Measurements from ENCODE around the gene RALGPS1.

The RALGPS1 gene

DNA sequence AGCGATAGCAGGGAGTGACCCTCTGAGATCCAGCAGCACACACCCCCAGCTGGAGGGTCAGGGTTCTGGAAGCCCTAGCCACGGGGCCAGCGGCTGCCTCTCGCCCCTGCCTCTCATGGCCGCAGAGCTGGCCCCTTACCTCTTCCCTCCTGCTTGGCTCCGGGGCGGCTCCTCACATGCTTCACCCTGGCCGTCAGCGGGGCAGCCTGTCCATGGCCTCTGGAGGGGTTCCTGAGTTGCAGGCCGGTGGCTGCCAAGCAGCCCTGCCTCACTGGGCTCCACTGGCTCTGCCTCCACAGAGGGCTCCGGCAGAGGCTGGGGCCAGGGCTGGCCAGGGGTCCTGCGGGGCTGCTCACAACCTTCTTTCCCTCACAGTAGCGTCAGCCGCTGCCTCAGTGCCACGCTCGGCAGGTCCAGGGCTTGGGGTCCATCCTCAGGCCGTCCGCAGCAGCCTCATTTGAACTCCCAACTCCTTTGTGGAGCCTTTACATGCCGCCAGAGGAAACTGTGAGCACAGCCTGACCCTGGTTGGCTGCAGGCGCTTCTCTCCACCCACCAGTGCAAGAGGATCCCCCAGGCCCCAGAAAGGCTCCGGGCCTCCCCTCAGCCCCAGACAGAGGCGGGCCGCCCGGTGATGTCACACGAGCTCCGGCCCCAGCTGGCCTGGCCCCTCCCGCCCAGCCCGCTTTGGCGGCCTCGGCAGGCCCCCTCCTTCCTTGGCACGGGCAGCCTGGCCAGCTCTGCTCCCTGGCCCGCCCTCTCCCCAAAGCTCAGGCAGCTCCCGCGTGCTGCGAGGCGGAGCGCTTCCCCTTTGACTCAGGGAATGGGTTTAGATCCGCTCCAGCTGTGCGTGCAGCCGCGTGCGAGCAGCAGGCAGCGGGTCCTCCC is 207.8 kb downstream of the RALGPS1 start, which contains the start of gene ANGPTL2:
Gene ANGPTL2 (minus strand): TSS at position 460 of the 888 bp plus-strand sequence. CDS start 13,904 bp downstream, outside the sequence.
- peak; percentile 95 for DNase-seq (ENCODE audit: low spot score)

DNA sequence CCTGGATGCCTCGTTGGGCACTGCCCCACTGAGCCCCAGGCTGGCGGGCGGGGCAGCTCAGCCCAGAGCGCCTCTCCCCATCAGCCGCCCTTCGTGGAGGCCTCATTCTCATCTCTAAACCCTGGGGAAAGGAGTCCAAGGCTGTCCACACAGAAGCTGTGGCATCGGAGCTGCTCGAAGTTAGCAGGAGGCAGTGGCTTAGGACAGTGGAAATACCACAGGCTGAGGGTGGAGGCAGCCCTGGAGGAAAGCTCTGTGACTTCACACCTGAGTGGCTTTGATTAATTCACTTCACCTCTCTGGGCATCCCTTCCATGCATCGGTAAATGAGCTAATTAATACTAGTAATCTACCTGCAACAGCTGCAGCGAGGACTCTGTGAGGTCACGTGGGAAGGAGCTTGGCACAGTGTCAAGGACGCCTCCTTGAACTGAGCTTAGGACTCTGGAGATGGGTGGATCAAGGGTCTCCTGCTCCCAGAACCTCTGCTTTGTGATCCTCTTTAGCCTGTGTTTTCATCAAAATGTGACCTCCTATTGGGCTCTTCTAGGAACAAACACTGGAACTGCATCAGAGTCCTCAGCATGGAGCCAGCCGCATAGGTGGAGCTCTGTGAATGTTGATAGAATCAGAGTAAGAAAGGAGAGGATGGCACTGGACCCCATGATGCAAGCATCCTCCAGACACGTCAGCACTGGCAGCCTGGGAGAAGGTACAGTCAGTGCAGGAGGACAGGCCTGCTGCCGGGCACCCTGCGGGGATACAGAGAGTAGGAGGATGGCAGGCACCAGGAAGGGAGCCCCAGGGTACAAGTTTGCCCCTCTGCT is 208.7 kb downstream of the RALGPS1 start:
- no peak for DNase-seq (ENCODE audit: low spot score)

DNA sequence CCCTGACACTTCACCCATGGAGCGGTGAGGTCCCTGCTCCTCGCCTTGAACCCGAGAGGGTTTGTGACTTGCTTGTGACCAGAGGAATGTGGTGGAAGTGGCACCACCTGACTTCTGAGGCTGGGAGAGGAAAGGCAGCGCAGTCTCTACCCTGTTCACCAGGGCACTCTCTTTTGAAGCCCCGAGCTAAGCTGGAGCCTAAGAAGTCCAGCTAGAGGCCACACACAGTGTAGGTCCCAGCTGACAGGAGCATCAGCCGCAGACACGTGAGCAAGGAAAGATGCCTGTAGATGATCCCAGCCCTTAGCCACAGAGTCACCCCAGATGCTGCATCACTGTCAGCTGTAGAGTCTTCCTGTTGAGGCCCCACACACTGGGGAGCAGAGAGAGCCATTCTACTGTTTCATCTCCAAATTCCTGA is 209.5 kb downstream of the RALGPS1 start:
- no peak for DNase-seq (ENCODE audit: low spot score)

DNA sequence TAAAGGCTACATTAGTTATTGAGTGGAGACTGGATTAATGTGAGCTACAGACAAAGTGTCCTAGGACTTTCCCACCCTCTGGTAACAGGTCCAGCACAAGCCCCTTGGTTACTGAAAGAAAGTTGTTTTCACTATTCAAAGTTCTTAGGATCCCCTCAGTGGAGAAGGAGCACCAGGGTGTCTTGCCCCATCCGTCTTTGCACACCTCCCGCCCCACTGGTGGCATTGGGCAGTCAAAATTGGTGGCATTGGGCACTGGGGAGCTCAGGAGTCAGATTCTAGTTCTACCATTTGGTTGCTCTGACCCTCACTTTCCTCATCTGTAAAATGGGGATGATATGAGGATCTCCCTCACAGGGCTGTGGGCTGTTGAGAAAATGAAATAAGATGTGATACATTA is 210.2 kb downstream of the RALGPS1 start:
- no peak for DNase-seq (ENCODE audit: low spot score)

DNA sequence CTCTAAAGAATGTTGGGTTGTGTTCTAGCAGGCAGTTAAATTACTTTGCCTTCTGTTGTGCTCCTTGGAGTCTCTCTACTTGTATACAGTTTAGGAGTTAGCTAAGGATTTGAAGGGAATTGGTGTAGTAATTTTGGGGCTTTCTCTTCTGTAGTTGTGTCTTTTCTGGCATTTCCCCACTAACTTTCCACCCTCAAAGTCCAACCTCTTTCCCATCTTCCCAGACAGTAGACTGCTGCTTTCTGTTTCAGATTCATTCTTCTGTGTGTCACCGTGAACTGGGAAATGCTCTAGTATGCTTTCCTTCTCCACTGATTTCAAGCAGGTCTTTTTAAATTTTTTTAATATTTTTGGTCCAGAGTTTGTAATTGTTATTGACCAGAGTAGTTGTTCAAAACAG is 212.4 kb downstream of the RALGPS1 start:
- DNase-seq (ENCODE audit: low spot score), result no peak

DNA sequence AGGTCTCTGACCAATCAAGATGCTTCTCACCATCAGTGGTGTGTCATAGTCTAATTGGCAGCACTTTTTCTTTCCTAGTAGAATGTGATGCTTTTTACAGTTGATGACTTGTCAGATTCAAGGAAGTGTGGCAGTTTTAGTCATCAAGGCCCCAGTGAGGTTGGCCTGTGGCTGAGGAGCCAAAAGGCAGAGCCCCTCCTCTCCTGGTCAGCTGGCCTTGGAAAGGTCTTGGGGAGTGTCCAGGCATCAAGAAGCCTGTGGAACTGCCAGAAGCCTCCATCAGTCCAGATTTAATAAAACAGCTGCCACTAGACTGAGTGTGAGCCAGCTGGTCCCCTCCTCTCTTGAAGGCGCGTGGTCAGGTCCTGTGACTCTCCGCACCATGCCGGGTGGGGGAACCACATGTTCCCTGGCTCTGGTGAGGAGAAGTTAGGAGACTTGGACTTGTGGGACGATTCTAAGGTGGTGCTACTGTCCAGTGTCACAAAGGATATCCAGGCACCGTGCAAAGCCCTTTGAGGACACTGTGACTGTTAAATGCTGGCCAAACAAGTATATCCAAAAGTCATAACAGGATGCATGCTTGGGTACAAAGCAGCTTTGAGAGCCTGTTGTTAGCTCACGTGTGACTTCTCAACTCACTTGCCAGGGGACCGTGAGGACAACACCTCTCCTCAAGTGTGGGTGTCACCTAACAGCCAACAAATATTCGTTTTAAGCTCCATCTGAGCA is 213.9 kb downstream of the RALGPS1 start:
- DNase-seq (ENCODE audit: low spot score), result peak; percentile 70

DNA sequence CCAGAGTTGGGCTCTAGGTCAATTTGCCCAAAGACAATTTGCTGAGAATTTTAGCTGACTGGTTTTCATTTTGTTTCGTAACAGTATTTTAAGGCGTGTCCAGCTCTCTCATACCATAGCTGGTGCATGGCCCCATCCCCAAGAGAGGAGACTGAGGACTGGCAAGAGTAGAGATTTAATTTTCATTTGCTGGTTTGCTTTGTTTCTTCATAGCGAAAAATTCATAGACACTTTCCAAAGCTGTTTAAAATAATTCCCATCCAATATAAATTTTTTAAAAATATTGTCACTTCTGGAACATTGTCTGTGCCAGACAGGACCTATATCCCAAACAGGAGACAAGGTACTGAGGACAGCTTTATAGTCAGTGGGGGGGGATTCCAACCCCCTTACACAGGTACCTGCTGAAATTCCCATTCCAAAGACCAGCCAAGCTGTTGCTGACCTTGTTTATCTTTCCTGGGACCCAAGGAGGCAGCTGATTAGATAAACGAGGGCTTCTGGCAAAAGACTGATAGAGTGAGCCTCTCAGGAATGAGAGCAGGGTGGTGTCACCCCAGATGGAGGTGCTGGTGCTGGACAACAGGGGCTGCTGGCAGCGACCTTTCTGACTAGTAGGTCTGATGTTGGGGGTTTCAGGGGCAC is 214.6 kb downstream of the RALGPS1 start:
- peak; percentile 25 for DNase-seq (ENCODE audit: low spot score)

DNA sequence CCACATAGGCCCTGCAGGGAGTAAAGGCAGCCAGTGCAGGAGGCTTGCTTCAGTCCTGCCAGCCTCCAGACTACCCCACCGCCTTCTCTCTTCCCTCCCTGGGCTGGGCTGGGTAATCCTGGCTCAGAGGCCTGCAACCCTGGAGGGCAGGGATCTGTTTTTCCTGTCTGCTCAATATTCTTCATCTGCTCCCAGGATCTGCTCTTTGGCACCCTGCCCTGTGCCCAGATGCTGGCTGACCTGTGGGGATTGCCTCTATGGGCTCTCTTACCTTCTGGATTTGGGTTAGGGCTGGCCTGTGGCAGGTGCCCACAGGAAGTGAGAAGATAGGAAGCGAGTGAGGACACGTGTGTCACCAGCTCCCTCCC is 215.1 kb downstream of the RALGPS1 start:
- peak; percentile 40 for DNase-seq (ENCODE audit: low spot score)

DNA sequence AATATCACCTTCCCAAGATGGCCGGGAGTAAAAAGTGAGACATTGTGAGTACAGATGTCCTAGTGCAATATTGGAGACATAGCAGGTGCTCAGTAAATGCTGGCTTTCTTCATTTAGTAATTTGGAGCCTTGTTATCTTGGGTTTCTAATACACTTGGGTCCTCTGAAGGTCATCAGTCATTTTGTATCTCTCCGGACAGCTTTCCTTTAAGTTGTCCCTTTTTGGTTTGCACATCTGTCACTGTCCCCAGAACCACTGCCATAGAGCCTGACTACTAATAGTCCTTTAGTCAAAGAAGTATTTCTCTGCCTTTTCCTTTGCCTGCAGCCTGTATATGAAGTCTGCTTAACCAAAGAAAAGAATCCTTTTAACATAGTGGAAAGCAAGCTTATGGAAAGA is 215.7 kb downstream of the RALGPS1 start:
- DNase-seq (ENCODE audit: low spot score), result no peak

DNA sequence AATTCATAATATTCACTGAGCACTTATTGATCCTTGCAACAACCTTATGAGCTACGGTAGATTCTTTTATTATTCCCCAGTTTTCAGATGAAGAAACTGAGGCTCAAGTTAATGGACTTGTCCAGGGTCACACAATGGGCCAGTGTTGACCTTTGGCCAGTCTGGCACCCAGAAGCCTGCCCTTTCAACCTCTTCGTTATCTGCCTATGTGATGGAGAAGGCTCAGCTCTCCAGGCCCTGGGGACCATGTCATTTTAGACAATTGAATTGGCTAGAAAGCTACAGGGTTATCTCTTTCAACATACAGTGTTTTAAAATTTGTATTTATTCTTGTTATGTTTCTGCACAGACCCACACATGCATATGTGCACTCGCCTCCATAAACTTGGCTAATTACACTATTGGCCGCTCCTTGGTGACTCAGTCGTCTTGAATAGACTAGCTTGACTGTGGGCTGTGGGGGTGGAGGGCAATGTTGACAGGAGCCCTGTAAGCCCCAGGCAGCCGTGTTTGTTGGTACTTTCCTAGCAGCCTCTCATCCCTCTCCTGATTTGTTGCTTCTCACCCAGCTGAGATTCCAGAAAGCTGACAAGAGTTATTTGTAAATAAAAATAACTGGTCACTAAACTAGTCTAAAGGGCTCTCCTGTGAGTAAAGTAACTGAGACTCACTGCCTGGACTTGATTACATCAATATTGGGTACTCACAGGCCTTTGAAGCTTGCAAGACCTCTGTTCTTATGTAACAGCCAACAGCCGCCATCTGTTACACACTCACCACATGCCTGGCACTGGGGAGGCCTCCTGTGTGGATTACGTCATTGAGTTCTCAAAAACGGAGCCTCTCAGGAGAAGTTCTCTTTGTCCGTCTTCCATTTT is 216.3 kb downstream of the RALGPS1 start:
- DNase-seq (ENCODE audit: low spot score), result peak; percentile 70

DNA sequence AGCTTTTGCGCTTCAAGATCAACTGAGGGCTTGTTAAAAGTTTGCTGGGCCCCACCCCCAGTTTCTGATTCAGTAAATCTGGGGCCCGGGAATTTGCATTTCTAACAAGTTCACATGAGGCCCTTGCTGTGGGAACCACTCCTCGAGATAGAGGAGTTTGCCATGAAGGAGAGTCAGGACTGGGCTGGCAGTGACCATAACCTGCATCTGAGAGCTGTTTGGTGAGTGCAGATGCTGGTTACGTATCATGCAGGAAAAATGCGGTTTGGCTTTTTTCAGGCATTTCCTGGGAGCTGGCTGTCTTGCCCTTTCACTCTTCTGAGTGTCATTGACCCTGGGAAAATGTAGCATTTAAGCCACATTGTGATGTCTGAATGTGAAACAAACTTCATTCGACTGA is 217.3 kb downstream of the RALGPS1 start:
- DNase-seq (ENCODE audit: low spot score), result peak; percentile 42

DNA sequence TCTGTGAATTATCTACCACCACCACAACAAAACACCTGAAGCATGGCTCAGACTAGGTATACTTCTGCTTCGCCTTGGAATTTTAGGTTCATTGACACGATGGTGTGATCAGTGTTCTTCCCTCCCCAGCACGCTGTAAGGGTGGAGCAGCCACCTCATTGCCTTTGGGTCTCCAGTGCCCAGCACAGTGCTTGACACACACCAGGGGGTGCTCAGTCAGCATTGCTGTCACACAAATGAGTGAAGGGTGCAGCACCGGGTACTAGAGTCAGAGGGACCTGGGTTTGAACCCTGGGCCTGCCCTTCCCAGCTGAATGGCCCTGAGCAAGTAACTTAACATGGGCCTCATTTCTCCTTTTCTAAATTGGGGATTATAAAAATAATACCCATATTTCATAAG is 217.8 kb downstream of the RALGPS1 start:
- DNase-seq (ENCODE audit: low spot score), result peak; percentile 52

DNA sequence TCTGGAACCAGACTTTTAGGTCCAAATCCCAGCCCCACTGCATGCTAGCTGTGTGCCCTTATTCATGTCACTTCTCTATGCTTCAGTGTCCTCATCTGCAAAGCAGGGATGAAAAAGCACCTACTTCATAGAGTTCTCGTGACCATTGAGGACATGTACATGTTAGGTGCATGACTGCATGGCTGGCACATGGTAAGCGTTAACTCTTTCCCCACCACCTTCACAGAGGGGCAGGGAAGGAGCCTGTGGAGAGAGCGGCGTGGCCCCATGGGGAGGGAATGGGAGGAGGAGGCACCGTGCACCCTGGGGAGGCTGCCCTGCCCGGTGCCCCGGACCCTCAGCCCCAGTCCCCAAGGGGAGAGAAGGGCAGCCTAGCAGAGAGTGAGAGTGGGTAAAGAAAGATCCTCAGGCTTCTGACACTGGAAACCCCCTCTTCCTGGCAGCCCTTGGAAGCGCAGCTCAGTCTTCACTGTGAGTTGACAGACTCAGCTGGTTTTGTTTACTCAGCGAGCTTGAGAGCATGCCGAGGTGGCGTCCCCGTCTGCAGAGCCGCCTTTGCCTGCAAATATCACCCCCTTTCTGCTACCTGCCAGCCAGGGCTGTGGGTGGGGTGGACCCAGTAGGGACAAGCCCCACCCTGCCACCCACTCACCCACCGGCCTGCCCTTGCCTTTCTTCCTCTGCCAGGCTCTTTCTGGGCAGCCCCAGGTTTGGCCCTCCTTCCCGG is 218.5 kb downstream of the RALGPS1 start:
- peak; percentile 65 for DNase-seq (ENCODE audit: low spot score)

DNA sequence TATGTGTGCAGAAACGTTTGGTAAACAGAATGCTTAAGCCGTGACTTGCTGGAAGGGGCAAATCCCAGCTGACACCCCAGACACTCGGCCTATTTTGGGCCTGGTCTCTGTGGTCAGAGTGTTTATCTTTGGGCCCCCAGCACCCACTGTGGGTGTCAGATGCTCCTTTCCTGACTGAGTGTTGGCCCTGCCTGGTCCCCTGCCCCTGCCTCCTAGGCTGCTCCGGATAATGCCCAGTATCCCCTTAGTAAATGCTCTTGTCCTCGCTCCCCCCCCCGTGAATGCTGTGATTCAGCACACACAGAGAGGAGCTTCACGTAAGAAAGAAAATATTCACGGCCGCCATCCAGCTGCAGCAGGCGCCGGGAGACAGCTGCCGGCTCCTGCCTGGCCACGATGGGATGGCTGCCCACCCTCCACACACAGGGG is 219.2 kb downstream of the RALGPS1 start:
- peak; percentile 82 for DNase-seq (ENCODE audit: low spot score)

DNA sequence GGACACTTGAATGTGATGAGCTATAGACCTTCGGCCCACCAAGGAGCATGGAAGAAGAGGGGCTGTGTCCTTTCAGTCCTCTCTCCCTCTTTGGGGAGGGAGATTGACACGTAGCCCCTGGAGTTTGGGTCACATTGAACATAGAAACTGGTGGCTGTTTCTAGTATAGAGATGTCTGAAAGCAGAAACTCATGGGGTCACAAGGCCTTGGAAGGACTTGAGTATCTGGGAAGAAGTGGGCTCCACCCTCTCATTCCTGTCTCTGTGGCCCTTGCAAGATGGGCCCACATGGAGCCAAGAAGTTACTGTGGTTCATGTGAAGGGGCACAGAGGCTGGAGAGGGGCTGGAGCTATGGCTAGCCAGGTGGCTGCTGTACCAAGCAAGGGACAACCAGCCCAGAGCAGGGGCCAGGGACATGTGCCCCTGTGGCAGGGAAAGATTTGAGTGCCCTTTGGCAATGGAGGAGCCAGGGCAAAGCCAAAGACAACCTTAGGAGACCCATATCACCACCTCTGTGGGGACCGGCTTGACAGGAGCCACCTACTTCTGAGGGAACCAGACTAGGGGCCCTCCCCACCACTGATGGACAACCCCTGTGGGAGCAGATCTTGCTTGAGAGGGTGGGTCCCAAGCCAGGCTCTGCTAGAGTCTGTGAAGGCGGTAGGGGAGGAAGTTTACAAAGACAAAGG is 220.6 kb downstream of the RALGPS1 start:
- no peak for DNase-seq (ENCODE audit: low spot score)

DNA sequence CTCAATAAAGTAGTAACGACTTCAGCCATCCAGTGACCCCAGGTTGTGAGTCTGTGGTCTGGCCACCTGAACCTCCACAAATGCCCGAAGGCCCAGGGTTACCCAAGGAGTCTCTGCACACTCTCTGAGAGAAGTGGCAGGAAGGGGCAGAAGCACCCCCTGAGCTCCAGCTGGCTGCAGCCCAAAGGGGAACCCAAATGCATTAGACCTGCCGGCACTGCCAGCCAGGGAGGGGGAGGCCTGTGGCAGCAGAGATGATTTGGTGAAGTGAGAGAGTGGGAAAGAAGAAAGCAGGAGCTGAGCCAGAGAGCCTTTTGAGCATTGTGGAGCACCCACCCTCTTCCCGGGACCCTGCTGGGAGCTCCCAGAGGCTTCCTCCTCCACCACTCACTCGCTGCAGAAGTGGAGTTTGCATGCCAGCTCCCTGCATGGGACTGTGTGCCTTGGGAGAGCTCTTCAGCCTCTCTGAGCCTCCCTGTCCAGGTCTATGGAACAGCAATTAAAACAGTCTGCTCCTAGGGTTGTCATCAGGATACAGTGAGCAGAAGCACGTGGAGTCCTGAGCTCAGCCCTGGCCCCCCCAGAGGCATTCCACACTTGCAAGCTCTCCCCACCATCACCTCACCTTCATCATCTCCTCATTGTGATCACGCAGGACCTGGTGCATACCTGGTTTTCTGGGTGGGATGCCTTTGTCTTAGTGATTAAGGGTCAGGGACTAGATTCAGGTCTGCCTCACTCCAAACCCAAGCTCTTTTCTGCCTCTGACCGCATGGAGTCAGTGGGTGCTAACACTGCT is 221.7 kb downstream of the RALGPS1 start:
- no peak for DNase-seq (ENCODE audit: low spot score)

DNA sequence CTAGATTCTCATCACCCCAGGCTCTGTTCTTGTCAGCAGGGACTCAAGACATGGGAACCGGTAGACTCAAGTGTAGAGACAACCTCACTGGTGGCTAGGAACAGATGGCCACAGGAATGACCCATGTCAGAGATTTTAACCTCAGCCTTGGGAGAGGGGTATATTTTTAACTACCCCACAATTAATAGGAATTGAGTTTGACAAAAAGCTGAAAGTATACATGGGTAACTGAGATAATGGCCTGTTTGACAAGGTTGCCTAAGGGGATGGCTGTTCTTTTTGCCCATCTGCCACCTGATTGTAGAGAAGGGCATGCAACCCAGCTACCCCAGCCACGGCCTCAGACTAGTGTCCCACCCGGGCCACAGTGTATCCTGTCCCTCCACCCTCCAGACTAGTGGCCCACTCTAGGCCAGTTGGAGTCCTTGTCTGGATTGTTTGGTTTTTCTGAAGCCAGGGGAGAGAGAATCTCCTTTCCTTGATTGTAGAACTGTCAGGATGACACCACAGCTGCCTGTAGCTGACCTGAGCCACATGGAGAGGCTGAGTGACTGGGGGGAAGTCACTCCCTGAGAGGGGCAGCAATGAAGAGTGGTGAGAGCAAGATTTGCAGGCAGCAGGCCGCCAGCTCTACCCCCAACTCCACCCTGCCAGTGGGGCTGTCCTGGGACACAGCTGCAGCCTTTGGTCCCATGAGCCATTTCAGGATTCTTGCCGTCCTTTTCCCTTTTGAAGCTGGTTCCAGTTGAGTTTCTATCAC is 222.5 kb downstream of the RALGPS1 start:
- DNase-seq (ENCODE audit: low spot score), result no peak
